LHCN-M2 (cell line): ENCODE data around the gene HTT. TPM values are rescaled to one million over a fixed set of nuclear protein-coding genes. Genes with fewer than 3 reads are reported as not detected.

Experiments
- DNase-seq: peaks from one replicate; pipeline ENCODE4 v3.0.0-alpha.2; 2012; ENCODE audit warnings: low read depth
- polyA plus RNA-seq: library from polyadenylated mRNA; unstranded; fragments of >200 nt; gene quantifications from one replicate; pipeline ENCODE4 v1.2.1, GENCODE V29; 2012; ENCODE audit warnings: missing spikeins
- total RNA-seq: library from RNA; depleted of rRNA; stranded (reverse); fragments of >200 nt; gene quantifications from 2 replicates; pipeline ENCODE4 v1.2.3, GENCODE V29; 2014; rRNA removed

HTT gene
- total RNA-seq, result 12.8 and 19.4 TPM in 2 replicates
- polyA plus RNA-seq, result 16.9 TPM

- DNase-seq, result peak; percentile 89
These were observed at the start of gene HTT, which contains the start of gene HTT-AS for GRCh38 chr4:3074078-3074845. Gene HTT, plus strand, starts transcription at chr4:3074681. Its CDS starts 145 bp downstream, at chr4:3074826. Gene HTT-AS, minus strand, starts transcription at chr4:3074538.

DNA sequence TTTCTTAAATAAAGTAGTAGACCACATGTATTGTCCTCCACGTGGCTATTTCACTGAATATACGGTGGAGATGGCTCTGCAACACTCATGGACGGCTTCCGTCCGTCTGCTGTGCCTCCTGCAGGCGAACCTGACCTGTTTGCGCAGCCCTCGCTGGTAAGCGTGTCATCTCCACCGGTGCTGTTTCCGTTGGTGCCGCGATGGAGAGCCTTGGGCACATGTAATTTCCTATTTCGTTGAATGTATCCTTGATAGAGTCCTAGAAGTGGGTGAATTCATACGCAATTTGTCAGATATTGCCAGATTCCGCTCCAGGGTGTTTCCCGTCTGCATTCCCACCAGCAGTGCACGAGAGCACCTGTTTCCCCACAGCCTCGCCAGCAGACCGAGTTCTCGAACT is 48.6 kb upstream of the HTT start:
- no peak for DNase-seq

GRCh38 chr4:3026540-3026939 is 47.9 kb upstream of the HTT start:
- DNase-seq, result no peak

DNA sequence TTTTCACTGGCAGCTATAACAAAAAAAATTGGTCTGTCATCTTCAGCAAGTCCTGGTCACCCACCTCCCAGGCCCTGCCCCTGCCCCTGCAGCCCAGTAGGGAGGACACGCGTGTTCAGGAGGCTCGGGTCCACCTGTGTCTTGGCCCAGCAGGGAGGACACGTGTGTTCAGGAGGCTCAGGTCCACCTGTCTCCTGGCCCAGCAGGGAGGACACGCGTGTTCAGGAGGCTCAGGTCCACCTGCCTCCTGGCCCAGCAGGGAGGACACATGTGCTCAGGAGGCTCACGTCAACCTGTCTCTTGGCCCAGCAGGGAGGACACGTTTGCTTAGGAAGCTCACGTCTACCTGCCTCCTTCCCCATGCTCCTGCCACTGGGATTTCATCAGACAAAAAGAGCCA is 45.0 kb upstream of the HTT start:
- DNase-seq, result no peak

- no peak for DNase-seq
These were observed 43.7 kb upstream of the HTT start for GRCh38 chr4:3030566-3031356.

DNA sequence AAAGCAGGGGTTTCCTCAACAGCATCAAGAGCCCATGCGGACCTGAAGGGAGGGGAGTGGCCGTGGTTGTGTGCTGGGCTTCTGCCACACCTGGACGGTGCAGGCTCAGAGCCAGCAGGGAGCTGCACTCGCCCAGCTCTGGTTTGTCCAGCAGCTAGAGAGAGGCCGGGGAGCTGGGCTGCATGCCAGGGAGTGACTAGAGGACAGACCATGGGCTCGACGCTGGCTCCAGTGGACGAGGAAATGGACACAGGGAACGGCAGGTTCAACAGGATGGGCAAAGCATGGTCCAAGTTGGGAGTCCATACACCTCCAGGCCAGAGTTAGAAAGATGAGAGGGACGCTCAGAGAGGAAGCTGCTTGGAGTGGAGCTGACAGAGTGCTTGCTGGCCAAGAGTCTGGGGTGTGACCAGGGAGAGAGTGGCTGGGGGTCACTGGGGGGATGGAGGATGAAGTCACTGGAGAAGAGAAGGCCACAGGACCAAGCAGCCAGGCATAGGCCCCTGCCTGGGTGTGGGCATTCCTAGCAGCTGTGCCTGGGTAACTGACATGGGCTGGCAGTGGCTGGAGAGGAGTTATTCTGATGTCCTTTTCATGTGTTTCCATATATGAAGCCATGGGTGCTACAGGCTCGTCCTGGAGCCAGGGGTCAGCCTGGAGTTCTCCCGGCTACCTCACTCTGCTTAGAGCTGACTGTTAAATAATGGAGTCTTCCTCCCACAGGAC is 43.0 kb upstream of the HTT start:
- no peak for DNase-seq

DNA sequence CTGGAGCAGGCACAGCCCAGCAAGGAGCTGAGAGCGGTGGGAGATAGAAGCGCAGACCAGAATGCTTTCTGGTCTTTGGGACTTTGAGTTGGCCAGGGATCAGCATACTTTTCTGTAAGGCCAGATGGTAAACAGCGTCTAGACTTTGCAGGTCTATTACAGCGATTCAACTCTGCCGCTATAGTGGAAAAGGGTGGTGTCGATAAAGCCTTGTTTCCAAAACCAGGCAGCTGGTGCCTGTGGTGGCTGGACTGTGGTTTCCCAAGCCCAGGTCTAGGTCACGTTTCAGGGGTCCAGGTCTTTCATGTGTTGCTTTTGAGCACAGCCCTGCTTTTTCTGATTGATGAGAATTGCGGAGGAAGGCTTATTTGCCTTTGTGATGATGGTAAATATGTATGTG is 40.2 kb upstream of the HTT start:
- no peak for DNase-seq

GRCh38 chr4:3035249-3035648 is 39.2 kb upstream of the HTT start:
- DNase-seq, result no peak

- DNase-seq, result no peak
These were observed 38.8 kb upstream of the HTT start for GRCh38 chr4:3035674-3036073.

DNA sequence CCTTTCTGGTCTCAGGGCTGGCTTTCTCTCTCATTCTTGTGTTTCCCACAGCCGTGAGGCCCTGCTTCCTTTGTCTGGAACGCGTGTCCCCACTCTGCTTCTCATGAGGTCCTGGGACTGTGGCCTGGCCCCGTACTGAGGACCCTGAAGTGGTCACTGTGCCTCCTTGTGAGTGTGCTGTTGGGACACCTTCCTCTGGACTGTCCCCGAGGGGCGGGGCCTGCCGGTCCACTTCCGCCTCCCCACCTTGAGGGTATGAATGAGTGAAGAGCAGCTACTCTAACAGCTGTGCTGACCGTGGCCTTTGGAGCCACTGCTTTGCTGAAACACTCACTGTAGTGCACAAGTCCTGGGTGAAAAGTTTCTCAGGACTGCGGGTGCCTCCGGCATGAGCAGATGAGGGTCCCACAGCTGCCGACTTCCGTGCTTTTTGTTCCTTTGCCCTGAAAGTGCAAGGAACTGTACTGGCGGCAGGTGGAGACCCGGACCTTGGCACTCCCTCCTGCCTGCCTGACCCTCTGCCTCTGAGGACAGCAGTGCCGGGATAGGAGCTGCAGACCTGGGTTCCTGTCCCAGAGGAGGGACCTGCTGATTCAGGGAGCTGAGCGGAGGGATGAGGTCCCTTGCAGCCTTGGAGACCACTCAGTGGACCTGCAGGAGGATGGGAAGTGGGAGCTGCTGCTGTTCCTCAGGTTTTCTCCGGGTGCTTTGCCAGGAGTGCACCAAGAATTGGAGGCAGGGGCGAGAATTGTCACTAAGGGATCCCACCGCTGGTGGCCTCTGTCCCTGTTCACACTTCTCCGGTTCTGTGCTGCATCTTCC is 38.1 kb upstream of the HTT start:
- no peak for DNase-seq

- DNase-seq, result peak; percentile 27
These were observed 36.5 kb upstream of the HTT start for GRCh38 chr4:3037957-3038461.

- DNase-seq, result no peak
These were observed 34.6 kb upstream of the HTT start for GRCh38 chr4:3039706-3040366.

DNA sequence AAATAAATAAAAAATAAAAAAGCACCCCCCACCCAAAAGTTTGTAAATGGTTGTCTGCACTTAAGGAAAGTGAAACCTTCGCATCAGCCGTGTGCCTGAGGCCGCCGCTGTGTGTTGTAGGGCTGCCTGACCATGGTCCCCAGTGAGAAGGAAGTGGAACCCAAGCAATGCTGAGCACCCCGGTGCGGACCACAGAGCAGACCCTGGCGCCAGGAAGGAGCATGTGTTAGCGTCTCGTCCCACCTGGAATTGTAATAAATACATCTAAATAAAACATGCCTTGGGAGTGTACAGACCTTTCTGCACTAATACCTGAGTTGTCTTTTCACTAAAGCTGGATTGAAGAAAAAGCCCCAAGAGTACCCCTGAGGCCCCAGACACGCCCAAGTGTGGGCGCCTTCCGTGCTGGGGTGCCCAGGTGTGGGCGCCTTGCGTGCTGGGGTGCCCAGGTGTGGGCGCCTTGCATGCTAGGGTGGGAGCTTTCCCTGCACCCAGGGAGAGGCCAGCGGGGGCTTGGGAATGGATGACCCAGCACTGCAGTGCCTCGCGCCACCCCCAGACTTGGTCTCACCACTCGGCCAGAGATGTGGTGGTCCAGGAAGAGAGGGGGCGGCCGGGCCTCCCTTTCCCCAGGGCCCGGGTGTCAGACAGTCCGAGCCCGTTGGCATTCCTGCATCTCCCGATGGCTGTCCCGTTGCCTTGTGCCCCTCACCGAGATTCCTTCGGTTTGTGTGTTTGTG is 33.9 kb upstream of the HTT start:
- no peak for DNase-seq

GRCh38 chr4:3041192-3042142 is 33.0 kb upstream of the HTT start:
- DNase-seq, result peak; percentile 85

GRCh38 chr4:3042226-3042625 is 32.3 kb upstream of the HTT start:
- no peak for DNase-seq

GRCh38 chr4:3043282-3044020 is 31.0 kb upstream of the HTT start:
- DNase-seq, result no peak

- DNase-seq, result peak; percentile 62
These were observed 29.3 kb upstream of the HTT start for GRCh38 chr4:3044870-3045819.
